NAMALWA (cell line): ENCODE data around the gene GGTLC1.
A peak's percentile ranks its signal among the peaks of the same experiment; 100 is the strongest.

Experiments used
- DNase-seq: peaks from one replicate; pipeline ENCODE4 v3.0.0-alpha.2; 2015; ENCODE audit warnings: low spot score

GGTLC1 gene

GRCh38 chr20:23963941-23964340 is 24.6 kb downstream of the GGTLC1 start:
- no peak for DNase-seq

- DNase-seq: no peak
These were observed 26.3 kb downstream of the GGTLC1 start for GRCh38 chr20:23962272-23962671.

GRCh38 chr20:23959054-23959453 is 29.5 kb downstream of the GGTLC1 start:
- DNase-seq: no peak

GRCh38 chr20:23955896-23956295 is 32.7 kb downstream of the GGTLC1 start:
- DNase-seq: no peak

GRCh38 chr20:23954008-23954745 is 34.4 kb downstream of the GGTLC1 start:
- DNase-seq: no peak

- no peak for DNase-seq
These were observed 42.4 kb downstream of the GGTLC1 start for GRCh38 chr20:23946206-23946605.

- no peak for DNase-seq
These were observed 45.3 kb downstream of the GGTLC1 start for GRCh38 chr20:23943304-23943703.

- DNase-seq: no peak
These were observed 48.9 kb downstream of the GGTLC1 start for GRCh38 chr20:23939641-23940040.

GRCh38 chr20:23939063-23939462 is 49.5 kb downstream of the GGTLC1 start:
- DNase-seq: no peak

- DNase-seq: no peak
These were observed 50.5 kb downstream of the GGTLC1 start for GRCh38 chr20:23938118-23938438.

GRCh38 chr20:23937303-23938117 is 51.1 kb downstream of the GGTLC1 start:
- peak; percentile 65 for DNase-seq
